22Rv1 (cell line): ENCODE data around the gene TMEM229A.

Experiments used
- ZFX ChIP-seq: fragments of 450-650 bp; IDR thresholded peaks from 2 replicates; pipeline ENCODE4 v1.6.1; 2017; ENCODE audit warnings: antibody characterized with exemption, borderline replicate concordance
- TF ChIP-seq, protein P1 (sequence below): fragments of 450-650 bp; IDR thresholded peaks from 2 replicates; pipeline ENCODE4 v1.5.1; 2017; ENCODE audit warnings: mild to moderate bottlenecking

- TF ChIP-seq, protein P1, sequence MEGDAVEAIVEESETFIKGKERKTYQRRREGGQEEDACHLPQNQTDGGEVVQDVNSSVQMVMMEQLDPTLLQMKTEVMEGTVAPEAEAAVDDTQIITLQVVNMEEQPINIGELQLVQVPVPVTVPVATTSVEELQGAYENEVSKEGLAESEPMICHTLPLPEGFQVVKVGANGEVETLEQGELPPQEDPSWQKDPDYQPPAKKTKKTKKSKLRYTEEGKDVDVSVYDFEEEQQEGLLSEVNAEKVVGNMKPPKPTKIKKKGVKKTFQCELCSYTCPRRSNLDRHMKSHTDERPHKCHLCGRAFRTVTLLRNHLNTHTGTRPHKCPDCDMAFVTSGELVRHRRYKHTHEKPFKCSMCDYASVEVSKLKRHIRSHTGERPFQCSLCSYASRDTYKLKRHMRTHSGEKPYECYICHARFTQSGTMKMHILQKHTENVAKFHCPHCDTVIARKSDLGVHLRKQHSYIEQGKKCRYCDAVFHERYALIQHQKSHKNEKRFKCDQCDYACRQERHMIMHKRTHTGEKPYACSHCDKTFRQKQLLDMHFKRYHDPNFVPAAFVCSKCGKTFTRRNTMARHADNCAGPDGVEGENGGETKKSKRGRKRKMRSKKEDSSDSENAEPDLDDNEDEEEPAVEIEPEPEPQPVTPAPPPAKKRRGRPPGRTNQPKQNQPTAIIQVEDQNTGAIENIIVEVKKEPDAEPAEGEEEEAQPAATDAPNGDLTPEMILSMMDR = no peak
- TF ChIP-seq ZFX = no peak
These were observed 10.3 kb downstream of the TMEM229A start for GRCh38 chr7:124022551-124022950.
